Keratinocyte (primary cell): ENCODE data around the gene YY1AP1. TPM values are rescaled to one million over a fixed set of nuclear protein-coding genes. Genes with fewer than 3 reads are reported as not detected.

ENCODE experiments used
- DNase-seq: peaks from one replicate; pipeline ENCODE4 v3.0.0-alpha.2; 2011; ENCODE audit warnings: low read depth, missing footprints, low spot score
- FAIRE-seq: peaks from 2 replicates; lab custom pipeline; 2011; peaks lifted over from hg19 to GRCh38; lab: Jason Lieb, UNC
- H2AFZ ChIP-seq: 2 replicates; pipeline ENCODE4 v1.6.0; 2012; ENCODE audit warnings: low read length, control low read depth, inconsistent platforms; ENCODE audit not compliant: control insufficient read depth
- H3K27ac ChIP-seq: 2 replicates; pipeline ENCODE4 v1.5.1; 2011; ENCODE audit warnings: low read length; ENCODE audit not compliant: control insufficient read depth, insufficient read depth
- H3K27me3 ChIP-seq: 3 replicates; pipeline ENCODE4 v1.6.0; 2011; ENCODE audit warnings: low read length; ENCODE audit not compliant: control insufficient read depth, insufficient read depth; ENCODE audit errors: extremely low read depth
- H3K36me3 ChIP-seq, 2 experiments: 2 replicates in 1 of 2; 3 replicates in 1 of 2; pipeline ENCODE4 v1.5.1; 2011; ENCODE audit warnings: low read length in 2 of 2, mild to moderate bottlenecking in 1 of 2; ENCODE audit not compliant: control insufficient read depth in 2 of 2, insufficient read depth in 2 of 2; ENCODE audit errors: extremely low read depth in 1 of 2
- H3K4me1 ChIP-seq: 3 replicates; pipeline ENCODE4 v1.5.1; 2011; ENCODE audit warnings: low read length; ENCODE audit not compliant: control insufficient read depth, insufficient read depth; ENCODE audit errors: extremely low read depth
- H3K4me2 ChIP-seq: 3 replicates; pipeline ENCODE4 v1.6.0; 2011; ENCODE audit warnings: low read depth, low read length; ENCODE audit not compliant: control insufficient read depth, insufficient read depth; ENCODE audit errors: extremely low read depth
- H3K4me3 ChIP-seq, 3 experiments: fragments of 200-600 bp in 1 of 3; sonication (generic) in 1 of 3; 2 replicates in 2 of 3; 3 replicates in 1 of 3; pipeline ENCODE4 v1.5.1; 2011 to 2016; ENCODE audit warnings: low read length in 3 of 3, mild to moderate bottlenecking in 3 of 3, control low read depth in 2 of 3, inconsistent platforms in 1 of 3, low read depth in 1 of 3, mixed read lengths in 1 of 3, mixed run types in 1 of 3, moderate library complexity in 1 of 3; ENCODE audit not compliant: control insufficient read depth in 2 of 3, insufficient read depth in 2 of 3; ENCODE audit errors: extremely low read depth in 1 of 3
- H3K79me2 ChIP-seq: 2 replicates; pipeline ENCODE4 v1.6.0; 2012; ENCODE audit warnings: low read length; ENCODE audit not compliant: control insufficient read depth, insufficient read depth
- H3K9ac ChIP-seq: 3 replicates; pipeline ENCODE4 v1.6.0; 2011; ENCODE audit warnings: low read length; ENCODE audit not compliant: control insufficient read depth, insufficient read depth; ENCODE audit errors: extremely low read depth
- H3K9me1 ChIP-seq: 3 replicates; pipeline ENCODE4 v1.6.0; 2011; ENCODE audit warnings: low read length; ENCODE audit not compliant: control insufficient read depth, insufficient read depth; ENCODE audit errors: extremely low read depth
- H3K9me3 ChIP-seq: 2 replicates; pipeline ENCODE4 v1.5.1; 2012; ENCODE audit warnings: low read depth, low read length; ENCODE audit not compliant: control insufficient read depth
- H4K20me1 ChIP-seq: 3 replicates; pipeline ENCODE4 v1.6.0; 2011; ENCODE audit warnings: low read length; ENCODE audit not compliant: control insufficient read depth, insufficient read depth; ENCODE audit errors: extremely low read depth
- CTCF ChIP-seq, 3 experiments: IDR thresholded peaks in 1 of 3; conservative IDR thresholded peaks in 1 of 3; optimal IDR thresholded peaks in 1 of 3; 2 replicates in 2 of 3; 3 replicates in 1 of 3; pipeline versions ENCODE3 to v1.5.1; 2011; ENCODE audit warnings: low read length in 3 of 3, mild to moderate bottlenecking in 3 of 3, moderate library complexity in 2 of 3, control low read depth in 1 of 3, inconsistent platforms in 1 of 3; ENCODE audit not compliant: insufficient read depth in 2 of 3; ENCODE audit errors: extremely low read depth in 1 of 3
- EZH2 ChIP-seq: IDR thresholded peaks from one replicate; pipeline ENCODE4 v1.6.1; 2012; ENCODE audit warnings: inconsistent platforms, mild to moderate bottlenecking, low read length, moderate library complexity
- dilution Hi-C: fragments of 300-500 bp; cut with MboI; formaldehyde crosslinking; loops from one replicate; pipeline ENCODE4 v1.7.0; 2020; ENCODE audit warnings: low sequenced_read_pairs; ENCODE audit not compliant: extremely low pct_ligation_motif_present
- polyA plus RNA-seq, 5 experiments: library from polyadenylated mRNA; depleted of rRNA in 3 of 5; stranded (reverse) in 3 of 5; stranded (forward) in 1 of 5; unstranded in 1 of 5; fragments of >200 nt; gene quantifications; 1 replicate in 1 of 5; 2 replicates in 3 of 5; 3 replicates in 1 of 5; pipeline versions ENCODE4 v1.2.1 to v1.2.3, GENCODE V29; 2011 to 2012; ENCODE audit warnings: missing spikeins in 2 of 5, low read depth in 1 of 5, low replicate concordance in 1 of 5

YY1AP1 gene
- polyA plus RNA-seq, 1 donor (not counting 4 experiments of a cell fraction or from before 2014, with no cell fraction given) = 45.2 TPM

GRCh38 chr1:155649676-155650075 is 38.9 kb downstream of the YY1AP1 start:
- H3K4me1 ChIP-seq = peaks cover 47% of the 10 kb centered on the region
- H4K20me1 ChIP-seq = no peaks in the 10 kb centered on the region
- peaks cover 4% of the 10 kb centered on the region for H3K79me2 ChIP-seq
- H3K36me3 ChIP-seq = no peaks in the 10 kb centered on the region
- H3K9ac ChIP-seq = no peak overlapping the region
- dilution Hi-C loops = no loop called here
- TF ChIP-seq CTCF (optimal IDR thresholded peaks at IDR 0.05 in 1 of 3, IDR thresholded peaks at IDR 0.05 in 1 of 3, conservative IDR thresholded peaks at IDR 0.05 in 1 of 3; ENCODE audit: extremely low read depth in 1 of 3, insufficient read depth in 2 of 3, low read length in 3 of 3) = no peak
- no peak for TF ChIP-seq EZH2
- no peak overlapping the region for H3K4me2 ChIP-seq
- no peak overlapping the region for H3K27ac ChIP-seq
- no peak overlapping the region for H3K4me3 ChIP-seq
- no peak for DNase-seq
- H3K27me3 ChIP-seq = no peaks in the 10 kb centered on the region
- H3K9me3 ChIP-seq = no peaks in the 10 kb centered on the region
- FAIRE-seq = no peak
- H3K9me1 ChIP-seq = no peaks in the 10 kb centered on the region
- H2AFZ ChIP-seq = no peak overlapping the region

DNA sequence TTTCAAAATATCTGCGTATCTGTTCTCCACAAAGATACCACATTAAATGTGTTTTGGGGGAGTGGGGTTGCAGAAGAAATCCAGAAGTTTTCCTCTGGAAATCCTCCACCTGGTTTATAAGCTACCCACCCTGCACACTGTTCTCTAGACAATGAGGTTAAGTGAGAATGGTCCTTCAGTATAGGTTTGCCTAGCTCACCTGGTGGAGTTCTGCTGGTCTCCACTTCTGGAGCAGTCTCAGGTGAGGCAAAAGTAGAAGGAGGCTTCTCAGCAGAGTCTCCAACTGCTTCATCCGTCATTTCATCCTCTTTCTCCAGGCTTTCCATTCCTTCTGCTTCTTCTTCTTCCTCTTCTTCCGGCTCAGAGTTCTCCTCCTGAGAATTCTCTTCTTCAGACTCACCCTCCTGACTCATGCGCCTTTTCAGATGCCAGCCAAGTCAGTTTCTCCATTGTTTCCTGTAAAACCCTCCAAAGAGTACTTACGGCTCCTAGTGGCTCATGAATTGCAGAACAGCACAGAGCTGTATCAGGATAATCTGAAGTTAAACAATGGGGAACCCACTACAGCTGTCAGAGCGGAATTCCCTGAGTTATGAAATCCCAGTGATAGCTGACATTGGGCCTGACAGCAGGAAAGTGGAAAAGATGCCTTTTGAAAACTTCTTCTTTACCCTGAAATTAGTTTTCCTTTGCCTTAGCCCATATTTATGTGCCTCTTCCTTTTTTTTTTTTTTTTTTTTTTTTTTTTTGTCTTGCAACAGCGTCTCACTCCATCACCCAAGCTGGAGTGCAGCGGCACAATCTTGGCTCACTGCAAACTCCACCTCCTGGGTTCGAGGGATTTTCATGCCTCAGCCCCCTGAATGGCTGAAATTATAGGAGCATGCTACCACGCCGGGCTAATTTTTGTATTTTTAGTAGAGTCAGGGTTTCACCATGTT is 40.1 kb downstream of the YY1AP1 start:
- Histone ChIP-seq H3K36me3 (peaks cover 0 to 3% of the 10 kb centered on the region in 2 experiments), H3K79me2 (peaks cover 4% of the 10 kb centered on the region), H4K20me1 (no peaks in the 10 kb centered on the region), H3K27ac (peak overlapping the region; percentile 68), H3K9me3 (no peaks in the 10 kb centered on the region), H3K4me1 (peaks cover 47% of the 10 kb centered on the region), H3K4me2 (peak overlapping the region; percentile 85), H3K27me3 (no peaks in the 10 kb centered on the region), H3K9me1 (no peaks in the 10 kb centered on the region), H3K9ac (peak overlapping the region; percentile 55), H3K4me3 (peak overlapping the region; percentile 44 to 66 (median 64)), H2AFZ (peak overlapping the region; percentile 82)
- no peak for TF ChIP-seq EZH2
- peak; percentile 53 to 76 (median 65) for TF ChIP-seq CTCF (optimal IDR thresholded peaks at IDR 0.05 in 1 of 3, IDR thresholded peaks at IDR 0.05 in 1 of 3, conservative IDR thresholded peaks at IDR 0.05 in 1 of 3; ENCODE audit: extremely low read depth in 1 of 3, insufficient read depth in 2 of 3, low read length in 3 of 3)
- FAIRE-seq (peak; percentile 89), DNase-seq (peak; percentile 52)
- dilution Hi-C loops = no loop called here
